ENCODE results near the gene C20orf204.

C20orf204 gene

GRCh38 chr20:64062596-64063388, 26.8 kb downstream of the C20orf204 start, which contains the start of gene TCEA2:
TSS of gene TCEA2 (plus strand) at chr20:64063198. CDS start at chr20:64063313, 115 bp downstream.
- peaks cover 50% of the 10 kb centered on the region for H3K4me1 ChIP-seq (ENCODE audit: low read depth, poor library complexity, severe bottlenecking)
- no peak within 1 kb of the TSS for H3K4me3 ChIP-seq (IDR thresholded peaks at IDR 0.05; ENCODE audit: insufficient read depth, low read depth, low read length)
- H3K4me2 ChIP-seq: peak within 1 kb of the TSS; percentile 94
- no peaks in the 10 kb centered on the region for H3K36me3 ChIP-seq (ENCODE audit: insufficient read depth)
- H3K27me3 ChIP-seq (ENCODE audit: insufficient read depth, low read depth): peaks cover 10% of the 10 kb centered on the region; the same call in 1 of the 2 replicates
- peak within 1 kb of the TSS; percentile 93 for H2AFZ ChIP-seq (ENCODE audit: low read depth)
- peak within 1 kb of the TSS; percentile 51; the same call in 1 of the 2 replicates for H3K9ac ChIP-seq
- peaks cover 13% of the 10 kb centered on the region; the same call in 1 of the 2 replicates for H3K79me2 ChIP-seq (ENCODE audit: insufficient read depth, low read depth)
- TF ChIP-seq, protein P1, sequence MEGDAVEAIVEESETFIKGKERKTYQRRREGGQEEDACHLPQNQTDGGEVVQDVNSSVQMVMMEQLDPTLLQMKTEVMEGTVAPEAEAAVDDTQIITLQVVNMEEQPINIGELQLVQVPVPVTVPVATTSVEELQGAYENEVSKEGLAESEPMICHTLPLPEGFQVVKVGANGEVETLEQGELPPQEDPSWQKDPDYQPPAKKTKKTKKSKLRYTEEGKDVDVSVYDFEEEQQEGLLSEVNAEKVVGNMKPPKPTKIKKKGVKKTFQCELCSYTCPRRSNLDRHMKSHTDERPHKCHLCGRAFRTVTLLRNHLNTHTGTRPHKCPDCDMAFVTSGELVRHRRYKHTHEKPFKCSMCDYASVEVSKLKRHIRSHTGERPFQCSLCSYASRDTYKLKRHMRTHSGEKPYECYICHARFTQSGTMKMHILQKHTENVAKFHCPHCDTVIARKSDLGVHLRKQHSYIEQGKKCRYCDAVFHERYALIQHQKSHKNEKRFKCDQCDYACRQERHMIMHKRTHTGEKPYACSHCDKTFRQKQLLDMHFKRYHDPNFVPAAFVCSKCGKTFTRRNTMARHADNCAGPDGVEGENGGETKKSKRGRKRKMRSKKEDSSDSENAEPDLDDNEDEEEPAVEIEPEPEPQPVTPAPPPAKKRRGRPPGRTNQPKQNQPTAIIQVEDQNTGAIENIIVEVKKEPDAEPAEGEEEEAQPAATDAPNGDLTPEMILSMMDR (conservative IDR thresholded peaks at IDR 0.05; ENCODE audit: low read depth, low read length): no peak
- peak within 1 kb of the TSS; percentile 95 for H3K27ac ChIP-seq
- H4K20me1 ChIP-seq (ENCODE audit: insufficient read depth): no peaks in the 10 kb centered on the region

- H3K79me2 ChIP-seq (ENCODE audit: insufficient read depth, low read depth): peaks cover 13% of the 10 kb centered on the region; the same call in 1 of the 2 replicates
- peaks cover 10% of the 10 kb centered on the region; the same call in 1 of the 2 replicates for H3K27me3 ChIP-seq (ENCODE audit: insufficient read depth, low read depth)
- peak overlapping the region; percentile 51; the same call in 1 of the 2 replicates for H3K9ac ChIP-seq
- H3K4me3 ChIP-seq (IDR thresholded peaks at IDR 0.05; ENCODE audit: insufficient read depth, low read depth, low read length): no peak overlapping the region
- H2AFZ ChIP-seq (ENCODE audit: low read depth): peak overlapping the region; percentile 93
- peak overlapping the region; percentile 95 for H3K27ac ChIP-seq
- TF ChIP-seq, protein P1 (conservative IDR thresholded peaks at IDR 0.05; ENCODE audit: low read depth, low read length): no peak
- H4K20me1 ChIP-seq (ENCODE audit: insufficient read depth): no peaks in the 10 kb centered on the region
- H3K4me1 ChIP-seq (ENCODE audit: low read depth, poor library complexity, severe bottlenecking): peaks cover 45% of the 10 kb centered on the region
- H3K4me2 ChIP-seq: peak overlapping the region; percentile 94
- no peaks in the 10 kb centered on the region for H3K36me3 ChIP-seq (ENCODE audit: insufficient read depth)
Measured at GRCh38 chr20:64063389-64064144, 27.6 kb downstream of the C20orf204 start.

DNA sequence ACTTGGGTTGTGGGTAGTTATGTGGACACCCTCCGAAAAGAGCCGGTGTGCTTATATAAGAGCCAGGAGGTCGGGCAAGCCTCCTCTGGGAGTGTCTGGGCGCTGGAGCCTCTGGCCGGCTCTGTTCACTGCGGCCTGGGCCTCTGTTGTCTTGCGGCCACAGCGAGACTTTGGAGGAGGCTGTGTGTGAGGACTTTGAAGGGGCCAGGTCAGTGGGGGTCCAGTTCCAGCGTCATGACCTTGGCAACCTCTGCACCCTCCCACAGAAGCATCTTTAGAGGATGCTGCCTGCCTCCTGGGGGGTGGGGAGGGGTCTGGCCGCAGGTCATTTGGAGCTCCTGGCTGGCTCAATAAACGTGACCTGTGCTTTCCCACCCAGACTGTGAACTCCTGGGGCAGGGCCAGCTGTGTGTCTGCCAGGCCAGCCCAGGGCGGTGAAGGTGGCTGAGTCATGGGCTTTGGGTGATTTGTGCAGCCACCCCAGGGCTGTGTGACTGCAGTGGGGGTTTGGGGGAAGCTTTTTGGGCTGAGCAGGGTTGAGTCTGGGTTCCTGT, 28.2 kb downstream of the C20orf204 start:
- Histone ChIP-seq H3K4me2 (peak overlapping the region; percentile 94), H3K4me3 (IDR thresholded peaks at IDR 0.05; ENCODE audit: insufficient read depth, low read depth, low read length) (no peak overlapping the region), H3K27ac (peak overlapping the region; percentile 95), H3K9ac (peak overlapping the region; percentile 51; the same call in 1 of the 2 replicates), H3K79me2 (ENCODE audit: insufficient read depth, low read depth) (peaks cover 13% of the 10 kb centered on the region; the same call in 1 of the 2 replicates), H4K20me1 (ENCODE audit: insufficient read depth) (no peaks in the 10 kb centered on the region), H3K36me3 (ENCODE audit: insufficient read depth) (no peaks in the 10 kb centered on the region), H2AFZ (ENCODE audit: low read depth) (no peak overlapping the region), H3K27me3 (ENCODE audit: insufficient read depth, low read depth) (peaks cover 10% of the 10 kb centered on the region; the same call in 1 of the 2 replicates), H3K4me1 (ENCODE audit: low read depth, poor library complexity, severe bottlenecking) (peaks cover 45% of the 10 kb centered on the region)
- TF ChIP-seq, protein P1 (conservative IDR thresholded peaks at IDR 0.05; ENCODE audit: low read depth, low read length): no peak
